SIG-M5 (cell line): ENCODE measurements around the gene NSMCE1.

Experiments used
- DNase-seq: peaks from one replicate; lab custom pipeline; 2025; lab: John Stamatoyannopoulos, UW

NSMCE1 gene

GRCh38 chr16:27268376-27269299, at the start of gene NSMCE1:
Gene NSMCE1 (minus strand): TSS chr16:27268772. CDS start chr16:27257570, 11,202 bp downstream.
- no peak for DNase-seq

GRCh38 chr16:27317738-27318391, 49.3 kb upstream of the NSMCE1 start:
- no peak for DNase-seq

- no peak for DNase-seq
Measured at GRCh38 chr16:27317320-27317719, 48.7 kb upstream of the NSMCE1 start.

GRCh38 chr16:27316038-27316680, 47.6 kb upstream of the NSMCE1 start:
- no peak for DNase-seq

- peak; percentile 35 for DNase-seq
Measured at GRCh38 chr16:27315333-27316037, 46.9 kb upstream of the NSMCE1 start.

GRCh38 chr16:27314986-27315332, 46.4 kb upstream of the NSMCE1 start:
- no peak for DNase-seq

GRCh38 chr16:27314161-27314723, 45.7 kb upstream of the NSMCE1 start:
- DNase-seq, result no peak

- no peak for DNase-seq
Measured at GRCh38 chr16:27313422-27314160, 45.0 kb upstream of the NSMCE1 start, which contains the start of gene IL4R. Gene IL4R (plus strand): TSS chr16:27313974. CDS start chr16:27340204, 26,230 bp downstream.

- no peak for DNase-seq
Measured at GRCh38 chr16:27312580-27313421, 44.2 kb upstream of the NSMCE1 start.

- no peak for DNase-seq
Measured at GRCh38 chr16:27311897-27312303, 43.3 kb upstream of the NSMCE1 start.

- DNase-seq, result no peak
Measured at GRCh38 chr16:27311448-27311830, 42.9 kb upstream of the NSMCE1 start.

- no peak for DNase-seq
Measured at GRCh38 chr16:27310576-27311447, 42.2 kb upstream of the NSMCE1 start.

- no peak for DNase-seq
Measured at GRCh38 chr16:27308792-27309191, 40.2 kb upstream of the NSMCE1 start.

GRCh38 chr16:27305839-27306442, 37.4 kb upstream of the NSMCE1 start:
- no peak for DNase-seq

GRCh38 chr16:27304881-27305745, 36.5 kb upstream of the NSMCE1 start:
- DNase-seq, result no peak

GRCh38 chr16:27304102-27304501, 35.5 kb upstream of the NSMCE1 start:
- no peak for DNase-seq

- no peak for DNase-seq
Measured at GRCh38 chr16:27303256-27304100, 34.9 kb upstream of the NSMCE1 start.
